HG03354 (cell line): ENCODE results near the gene ZNF664.

Source experiments
- ATAC-seq: cut with Tn5 transposase; IDR thresholded peaks from one replicate; pipeline ENCODE4 v1.9.1; 2021; ENCODE audit warnings: mild to moderate bottlenecking; ENCODE audit not compliant: unreplicated experiment, poor library complexity, severe bottlenecking

The ZNF664 gene

GRCh38 chr12:124026755-124027745, 54.0 kb downstream of the ZNF664 start:
- no peak for ATAC-seq

GRCh38 chr12:124027753-124028554, 54.9 kb downstream of the ZNF664 start:
- no peak for ATAC-seq

- ATAC-seq, result no peak
Measured at GRCh38 chr12:124028555-124028925, 55.5 kb downstream of the ZNF664 start.

- ATAC-seq, result no peak
Measured at GRCh38 chr12:124030008-124030407, 57.0 kb downstream of the ZNF664 start.

GRCh38 chr12:124030510-124030909, 57.5 kb downstream of the ZNF664 start:
- no peak for ATAC-seq

GRCh38 chr12:124031058-124031457, 58.0 kb downstream of the ZNF664 start:
- no peak for ATAC-seq

- ATAC-seq, result no peak
Measured at GRCh38 chr12:124032265-124032886, 59.4 kb downstream of the ZNF664 start.

- no peak for ATAC-seq
Measured at GRCh38 chr12:124033859-124034258, 60.8 kb downstream of the ZNF664 start.

- no peak for ATAC-seq
Measured at GRCh38 chr12:124034297-124034696, 61.3 kb downstream of the ZNF664 start.

- no peak for ATAC-seq
Measured at GRCh38 chr12:124035163-124035562, 62.1 kb downstream of the ZNF664 start.

- no peak for ATAC-seq
Measured at GRCh38 chr12:124036171-124036598, 63.2 kb downstream of the ZNF664 start.

- no peak for ATAC-seq
Measured at GRCh38 chr12:124036657-124037109, 63.7 kb downstream of the ZNF664 start.

GRCh38 chr12:124037331-124037730, 64.3 kb downstream of the ZNF664 start:
- ATAC-seq, result no peak

GRCh38 chr12:124039276-124039675, 66.3 kb downstream of the ZNF664 start:
- ATAC-seq, result no peak

- ATAC-seq, result no peak
Measured at GRCh38 chr12:124040291-124040690, 67.3 kb downstream of the ZNF664 start.

- no peak for ATAC-seq
Measured at GRCh38 chr12:124040737-124041136, 67.7 kb downstream of the ZNF664 start.

GRCh38 chr12:124041907-124042306, 68.9 kb downstream of the ZNF664 start:
- ATAC-seq, result no peak

- no peak for ATAC-seq
Measured at GRCh38 chr12:124044021-124044420, 71.0 kb downstream of the ZNF664 start.

GRCh38 chr12:124044809-124045321, 71.8 kb downstream of the ZNF664 start:
- no peak for ATAC-seq
